ENCODE results near the gene KLHL18. TPM values are rescaled to one million over a fixed set of nuclear protein-coding genes. Genes with fewer than 3 reads are reported as not detected.

The KLHL18 gene
- total RNA-seq, 1 experiment from 2014 or later: 35.4 TPM

- DNase-seq (ENCODE audit: low read depth, low spot score) (no peak), ATAC-seq (peak; percentile 86)
- ChIA-PET CTCF (no interaction called here), POLR2A (interaction anchor here (0.6 kb wide), 1 partner anchor 331 kb away, joined by 7 read pairs; no protein-coding TSS in a partner anchor)
- H3K4me1 ChIP-seq (ENCODE audit: control insufficient read depth, insufficient read depth, low read length): peaks cover 6% of the 10 kb centered on the region; the same call in 1 of the 2 replicates
- peak overlapping the region; percentile 93 for H3K27ac ChIP-seq (ENCODE audit: low read length)
- H3K4me3 ChIP-seq (ENCODE audit: low read depth in 2 of 2, low read length in 2 of 2): peak overlapping the region; percentile 89 to 92
- no TSS peak for BruUV-seq (replicated peaks)
- in situ Hi-C loops (cut with HindIII; ENCODE audit: low pct_unique_long_range_greater_than_20kb, low sequenced_read_pairs): no loop called here
- TF ChIP-seq SIN3A (IDR thresholded peaks at IDR 0.05; ENCODE audit: borderline replicate concordance, insufficient read depth, low read depth, low read length) (no peak), CTCF (IDR thresholded peaks at IDR 0.05) (no peak), POLR2AphosphoS5 (IDR thresholded peaks at IDR 0.05; ENCODE audit: low read depth, low read length) (peak; percentile 56), REST (IDR thresholded peaks at IDR 0.05; ENCODE audit: insufficient read depth in 1 of 2, low read depth in 2 of 2, low read length in 1 of 2) (no peak), TCF7L2 (IDR thresholded peaks at IDR 0.05; ENCODE audit: low read depth, low read length) (no peak)
- intact Hi-C loops (cut with micrococcal nuclease; ENCODE audit: unreplicated experiment): no loop called here
- H3K27me3 ChIP-seq (ENCODE audit: control insufficient read depth, insufficient read depth, low read length): no peaks in the 10 kb centered on the region
- H3K9me3 ChIP-seq (ENCODE audit: control insufficient read depth, insufficient read depth, low read depth, low read length): no peaks in the 10 kb centered on the region
- no peaks in the 10 kb centered on the region for H3K36me3 ChIP-seq (ENCODE audit: control insufficient read depth, insufficient read depth, low read length)
Observed at GRCh38 chr3:47381317-47382157, 98.8 kb downstream of the KLHL18 start.

- intact Hi-C loops (cut with micrococcal nuclease; ENCODE audit: unreplicated experiment): no loop called here
- ATAC-seq (no peak), DNase-seq (ENCODE audit: low read depth, low spot score) (no peak)
- H3K4me1 ChIP-seq (ENCODE audit: control insufficient read depth, insufficient read depth, low read length): peaks cover 6% of the 10 kb centered on the region; the same call in 1 of the 2 replicates
- no peaks in the 10 kb centered on the region for H3K9me3 ChIP-seq (ENCODE audit: control insufficient read depth, insufficient read depth, low read depth, low read length)
- H3K27me3 ChIP-seq (ENCODE audit: control insufficient read depth, insufficient read depth, low read length): no peaks in the 10 kb centered on the region
- H3K36me3 ChIP-seq (ENCODE audit: control insufficient read depth, insufficient read depth, low read length): no peaks in the 10 kb centered on the region; the same call in 1 of the 2 replicates
- no peak overlapping the region for H3K4me3 ChIP-seq (ENCODE audit: low read depth in 2 of 2, low read length in 2 of 2)
- BruUV-seq (replicated peaks): no TSS peak
- in situ Hi-C loops (cut with HindIII; ENCODE audit: low pct_unique_long_range_greater_than_20kb, low sequenced_read_pairs): no loop called here
- ChIA-PET POLR2A (no interaction called here), CTCF (no interaction called here)
- TF ChIP-seq REST (IDR thresholded peaks at IDR 0.05; ENCODE audit: insufficient read depth in 1 of 2, low read depth in 2 of 2, low read length in 1 of 2) (no peak), POLR2AphosphoS5 (IDR thresholded peaks at IDR 0.05; ENCODE audit: low read depth, low read length) (no peak), CTCF (IDR thresholded peaks at IDR 0.05) (no peak), SIN3A (IDR thresholded peaks at IDR 0.05; ENCODE audit: borderline replicate concordance, insufficient read depth, low read depth, low read length) (no peak), TCF7L2 (IDR thresholded peaks at IDR 0.05; ENCODE audit: low read depth, low read length) (no peak)
- no peak overlapping the region for H3K27ac ChIP-seq (ENCODE audit: low read length)
Observed at GRCh38 chr3:47384425-47384824, 101.7 kb downstream of the KLHL18 start.
